Hematopoietic multipotent progenitor cell (in vitro differentiated cells): ENCODE measurements around the gene NKX3-2. TPM values are rescaled to one million over a fixed set of nuclear protein-coding genes. Genes with fewer than 3 reads are reported as not detected.

Source experiments
- DNase-seq, 3 donors: peaks; one replicate each; pipeline ENCODE4 v3.0.0-alpha.2; 2011 to 2015; ENCODE audit warnings: low read depth in 2 of 3, low spot score in 2 of 3
- total RNA-seq: library from RNA; depleted of rRNA; stranded (reverse); fragments of >200 nt; gene quantifications from one replicate; pipeline ENCODE4 v1.2.3, GENCODE V29; 2012

NKX3-2 gene
- total RNA-seq, 1 donor: not detected

- no peak for DNase-seq
These were observed 29.0 kb downstream of the NKX3-2 start for GRCh38 chr4:13515268-13515667.

DNA sequence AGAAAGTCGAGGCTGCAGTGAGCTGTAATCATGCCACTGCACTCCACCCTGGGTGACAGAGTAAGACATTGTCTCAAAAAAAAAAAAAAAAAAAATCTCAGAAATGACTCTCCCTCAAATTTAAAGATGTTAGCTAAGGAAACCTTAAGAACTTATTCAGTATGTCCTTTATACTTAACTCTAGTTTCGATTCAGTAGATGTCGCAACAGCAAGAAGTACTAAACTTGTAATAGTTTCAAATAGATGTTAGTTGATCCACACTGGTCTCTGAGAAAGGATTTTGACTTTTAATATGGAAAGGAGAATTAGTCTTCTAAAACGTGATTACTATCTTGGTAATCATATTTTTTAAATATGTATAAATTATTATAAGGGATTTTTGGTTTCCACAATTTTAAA, 29.6 kb downstream of the NKX3-2 start:
- no peak for DNase-seq

GRCh38 chr4:13511101-13511500, 33.2 kb downstream of the NKX3-2 start:
- DNase-seq: no peak

- DNase-seq: no peak
These were observed 34.9 kb downstream of the NKX3-2 start for GRCh38 chr4:13509442-13509841.

DNA sequence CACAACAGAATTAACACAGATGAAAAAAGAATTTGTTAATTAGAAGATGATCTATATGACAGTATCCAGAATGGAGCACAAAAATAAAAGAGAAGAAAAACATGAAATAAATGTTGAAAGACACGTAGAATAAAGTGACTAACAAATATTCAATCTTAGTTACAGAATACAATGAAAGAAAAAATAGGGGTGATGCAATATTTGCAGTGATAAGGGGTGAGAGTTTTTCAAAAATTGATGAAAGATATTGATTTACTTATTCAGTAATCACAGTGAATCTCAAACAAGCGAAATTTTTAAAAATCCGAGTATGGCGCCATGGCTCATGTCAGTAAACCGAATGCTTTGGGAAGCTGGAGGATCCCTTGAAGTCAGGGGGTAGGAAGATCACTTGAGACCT, 39.9 kb downstream of the NKX3-2 start:
- no peak for DNase-seq

DNA sequence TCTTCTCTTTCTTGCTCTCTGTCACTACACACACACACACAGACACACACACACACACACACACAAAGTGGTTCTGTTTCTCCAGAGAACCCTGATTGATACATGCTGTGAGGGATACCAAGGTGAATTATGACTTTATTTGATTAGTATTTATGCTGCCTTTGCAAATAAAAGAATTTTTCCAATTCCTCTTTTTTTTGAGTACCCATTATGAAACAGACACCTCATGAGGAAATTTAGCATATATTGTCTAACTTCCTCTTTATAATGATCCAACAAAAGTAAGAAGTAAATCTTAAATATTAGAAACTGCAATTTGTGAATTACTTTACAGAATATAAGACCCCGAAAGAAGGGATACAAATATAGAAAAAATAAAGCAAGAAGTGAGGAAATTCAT, 45.8 kb downstream of the NKX3-2 start:
- peak in 1 of 3 donors; percentile 37 for DNase-seq

DNA sequence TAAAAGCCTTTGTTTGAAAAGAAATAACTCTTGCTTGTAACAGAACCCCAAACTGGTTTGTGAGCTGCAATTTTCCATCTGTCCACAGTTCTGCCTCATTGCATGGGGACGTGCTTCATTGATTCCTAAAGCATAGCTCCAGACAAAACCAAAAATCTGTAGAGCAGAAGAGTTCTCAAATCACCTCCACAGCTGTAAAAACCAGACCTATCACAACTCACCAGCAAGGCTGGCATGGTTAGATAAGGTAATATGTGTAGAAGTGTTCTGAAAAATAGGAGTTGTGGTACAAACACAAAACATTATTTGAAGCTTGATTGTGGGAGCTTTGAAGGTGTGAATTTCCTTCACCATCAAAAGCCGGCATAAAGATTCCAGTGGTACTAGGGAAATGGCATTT, 47.7 kb downstream of the NKX3-2 start:
- no peak for DNase-seq

DNA sequence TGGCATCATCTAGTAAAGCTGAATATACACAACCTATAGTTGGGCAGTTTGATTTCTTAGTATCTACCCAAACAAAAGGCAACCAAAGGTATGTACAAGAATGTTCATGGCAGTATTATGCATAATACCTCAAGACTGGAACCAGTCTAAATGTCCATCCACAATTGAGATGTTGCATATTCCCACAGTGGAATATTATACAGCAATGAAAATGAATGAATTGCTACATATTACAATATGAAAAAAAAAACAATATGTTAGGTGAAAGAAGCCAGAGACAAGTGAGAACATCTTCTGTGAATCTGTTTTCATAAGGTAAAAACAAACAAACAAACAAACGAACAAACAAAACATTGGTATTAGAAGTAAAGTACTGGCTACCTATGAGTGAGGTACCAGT, 48.6 kb downstream of the NKX3-2 start:
- no peak for DNase-seq

DNA sequence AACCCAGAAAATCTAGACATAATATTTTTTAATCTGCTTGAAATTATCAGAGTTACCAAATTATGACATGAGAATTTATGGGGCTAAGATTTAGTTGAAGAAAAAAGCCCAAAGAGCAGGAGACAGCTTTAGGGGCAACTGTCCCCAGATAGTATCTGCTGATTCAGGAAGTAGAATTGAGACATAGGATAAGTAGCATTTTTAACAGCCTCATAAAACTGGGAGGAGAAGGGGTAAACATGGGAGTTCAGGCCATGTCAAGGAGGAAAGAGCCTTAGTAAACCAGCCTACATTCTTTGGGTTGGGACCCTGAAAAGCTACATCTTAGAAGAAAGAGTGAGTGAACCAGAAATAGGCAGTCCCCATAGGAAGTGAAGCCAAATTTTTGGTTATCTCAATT, 50.5 kb downstream of the NKX3-2 start:
- DNase-seq: no peak

GRCh38 chr4:13492747-13493146, 51.6 kb downstream of the NKX3-2 start:
- DNase-seq: no peak

Other genes starting within 250 kb of the NKX3-2 start
- gene RAB28, start 60.2 kb downstream of the NKX3-2 start, total RNA-seq: 4.3 TPM
- 14.5 TPM for gene BOD1L1, start 83.2 kb upstream of the NKX3-2 start, total RNA-seq